ENCODE measurements around the gene SYT4. TPM values are rescaled to one million over a fixed set of nuclear protein-coding genes. Genes with fewer than 3 reads are reported as not detected.

SYT4 gene
- polyA plus RNA-seq, 1 donor (not counting 4 experiments of a cell fraction or from before 2014, with no cell fraction given), result not detected

GRCh38 chr18:43265465-43265864, 11.8 kb downstream of the SYT4 start:
- dilution Hi-C loops (cut with MboI; ENCODE audit: extremely low pct_ligation_motif_present, low sequenced_read_pairs), result no loop called here
- Histone ChIP-seq H3K9ac (ENCODE audit: control insufficient read depth, extremely low read depth, insufficient read depth, low read length) (no peak overlapping the region), H3K9me1 (ENCODE audit: control insufficient read depth, extremely low read depth, insufficient read depth, low read length) (no peaks in the 10 kb centered on the region), H3K4me3 (ENCODE audit: control insufficient read depth in 2 of 3, extremely low read depth in 1 of 3, insufficient read depth in 2 of 3, low read depth in 1 of 3, low read length in 3 of 3) (no peak overlapping the region), H3K79me2 (ENCODE audit: control insufficient read depth, insufficient read depth, low read length) (no peaks in the 10 kb centered on the region), H2AFZ (ENCODE audit: control insufficient read depth, low read length) (no peak overlapping the region), H3K27me3 (ENCODE audit: control insufficient read depth, extremely low read depth, insufficient read depth, low read length) (no peaks in the 10 kb centered on the region), H3K4me1 (ENCODE audit: control insufficient read depth, extremely low read depth, insufficient read depth, low read length) (no peaks in the 10 kb centered on the region), H3K4me2 (ENCODE audit: control insufficient read depth, extremely low read depth, insufficient read depth, low read depth, low read length) (no peak overlapping the region), H3K9me3 (ENCODE audit: control insufficient read depth, low read depth, low read length) (no peaks in the 10 kb centered on the region), H3K36me3 (ENCODE audit: control insufficient read depth in 2 of 2, extremely low read depth in 1 of 2, insufficient read depth in 2 of 2, low read length in 2 of 2) (no peaks in the 10 kb centered on the region), H4K20me1 (ENCODE audit: control insufficient read depth, extremely low read depth, insufficient read depth, low read length) (no peaks in the 10 kb centered on the region), H3K27ac (ENCODE audit: control insufficient read depth, insufficient read depth, low read length) (no peak overlapping the region)
- no peak for FAIRE-seq
- DNase-seq (ENCODE audit: low read depth, low spot score), result no peak
- no peak for TF ChIP-seq CTCF (optimal IDR thresholded peaks at IDR 0.05 in 1 of 3, IDR thresholded peaks at IDR 0.05 in 1 of 3, conservative IDR thresholded peaks at IDR 0.05 in 1 of 3; ENCODE audit: extremely low read depth in 1 of 3, insufficient read depth in 2 of 3, low read length in 3 of 3)
- no peak for TF ChIP-seq EZH2 (IDR thresholded peaks at IDR 0.05; ENCODE audit: low read length)

DNA sequence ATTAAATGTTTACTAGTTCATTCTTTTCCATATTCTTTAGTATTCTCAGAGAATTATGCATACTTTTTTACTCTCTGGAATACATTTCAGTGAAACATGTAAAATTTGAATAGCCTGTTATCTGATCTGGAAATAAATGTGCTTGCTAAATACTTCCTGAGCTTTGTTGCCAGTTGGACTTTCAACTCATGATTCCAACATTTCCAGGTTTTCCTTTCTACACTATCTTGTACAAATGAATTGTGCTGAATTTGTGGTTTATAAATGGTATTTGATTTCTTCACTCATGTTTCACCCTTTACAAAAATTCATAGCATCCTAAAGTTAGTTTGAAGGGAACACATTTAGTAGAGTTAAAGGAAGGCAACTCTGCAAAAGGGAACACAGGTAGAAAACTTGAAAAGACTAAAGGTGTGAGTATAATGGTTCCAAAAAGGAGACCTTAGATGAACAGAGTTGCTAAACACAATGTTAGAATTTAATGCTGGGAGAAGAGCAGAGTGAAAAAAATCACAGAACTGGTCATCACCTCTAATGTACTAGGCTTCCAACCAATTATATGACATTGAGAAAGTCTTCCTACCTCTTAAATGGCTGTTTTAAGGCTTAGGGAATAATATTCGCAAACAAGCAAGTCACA, 28.6 kb downstream of the SYT4 start:
- H3K4me3 ChIP-seq (ENCODE audit: control insufficient read depth in 2 of 3, extremely low read depth in 1 of 3, insufficient read depth in 2 of 3, low read depth in 1 of 3, low read length in 3 of 3), result no peak overlapping the region
- no peak overlapping the region for H3K27ac ChIP-seq (ENCODE audit: control insufficient read depth, insufficient read depth, low read length)
- no peaks in the 10 kb centered on the region for H3K9me3 ChIP-seq (ENCODE audit: control insufficient read depth, low read depth, low read length)
- H3K9ac ChIP-seq (ENCODE audit: control insufficient read depth, extremely low read depth, insufficient read depth, low read length), result no peak overlapping the region
- no peaks in the 10 kb centered on the region for H3K9me1 ChIP-seq (ENCODE audit: control insufficient read depth, extremely low read depth, insufficient read depth, low read length)
- H3K36me3 ChIP-seq (ENCODE audit: control insufficient read depth in 2 of 2, extremely low read depth in 1 of 2, insufficient read depth in 2 of 2, low read length in 2 of 2), result no peaks in the 10 kb centered on the region
- TF ChIP-seq EZH2 (IDR thresholded peaks at IDR 0.05; ENCODE audit: low read length) (no peak), CTCF (optimal IDR thresholded peaks at IDR 0.05 in 1 of 3, IDR thresholded peaks at IDR 0.05 in 1 of 3, conservative IDR thresholded peaks at IDR 0.05 in 1 of 3; ENCODE audit: extremely low read depth in 1 of 3, insufficient read depth in 2 of 3, low read length in 3 of 3) (no peak)
- no peaks in the 10 kb centered on the region for H3K4me1 ChIP-seq (ENCODE audit: control insufficient read depth, extremely low read depth, insufficient read depth, low read length)
- DNase-seq (ENCODE audit: low read depth, low spot score) (no peak), FAIRE-seq (no peak)
- H3K27me3 ChIP-seq (ENCODE audit: control insufficient read depth, extremely low read depth, insufficient read depth, low read length), result no peaks in the 10 kb centered on the region
- no peak overlapping the region for H2AFZ ChIP-seq (ENCODE audit: control insufficient read depth, low read length)
- H3K79me2 ChIP-seq (ENCODE audit: control insufficient read depth, insufficient read depth, low read length), result no peaks in the 10 kb centered on the region
- dilution Hi-C loops (cut with MboI; ENCODE audit: extremely low pct_ligation_motif_present, low sequenced_read_pairs), result no loop called here
- no peaks in the 10 kb centered on the region for H4K20me1 ChIP-seq (ENCODE audit: control insufficient read depth, extremely low read depth, insufficient read depth, low read length)
- H3K4me2 ChIP-seq (ENCODE audit: control insufficient read depth, extremely low read depth, insufficient read depth, low read depth, low read length), result no peak overlapping the region

All from keratinocyte (primary cell).